ENCODE data around the gene PRPF19. TPM values are rescaled to one million over a fixed set of nuclear protein-coding genes. Genes with fewer than 3 reads are reported as not detected.

PRPF19 gene
- total and polyA plus RNA-seq, 2 of the 8 experiments (the other 6 are each of a cell fraction or from before 2014, with no cell fraction given): 107 to 141 TPM

DNA sequence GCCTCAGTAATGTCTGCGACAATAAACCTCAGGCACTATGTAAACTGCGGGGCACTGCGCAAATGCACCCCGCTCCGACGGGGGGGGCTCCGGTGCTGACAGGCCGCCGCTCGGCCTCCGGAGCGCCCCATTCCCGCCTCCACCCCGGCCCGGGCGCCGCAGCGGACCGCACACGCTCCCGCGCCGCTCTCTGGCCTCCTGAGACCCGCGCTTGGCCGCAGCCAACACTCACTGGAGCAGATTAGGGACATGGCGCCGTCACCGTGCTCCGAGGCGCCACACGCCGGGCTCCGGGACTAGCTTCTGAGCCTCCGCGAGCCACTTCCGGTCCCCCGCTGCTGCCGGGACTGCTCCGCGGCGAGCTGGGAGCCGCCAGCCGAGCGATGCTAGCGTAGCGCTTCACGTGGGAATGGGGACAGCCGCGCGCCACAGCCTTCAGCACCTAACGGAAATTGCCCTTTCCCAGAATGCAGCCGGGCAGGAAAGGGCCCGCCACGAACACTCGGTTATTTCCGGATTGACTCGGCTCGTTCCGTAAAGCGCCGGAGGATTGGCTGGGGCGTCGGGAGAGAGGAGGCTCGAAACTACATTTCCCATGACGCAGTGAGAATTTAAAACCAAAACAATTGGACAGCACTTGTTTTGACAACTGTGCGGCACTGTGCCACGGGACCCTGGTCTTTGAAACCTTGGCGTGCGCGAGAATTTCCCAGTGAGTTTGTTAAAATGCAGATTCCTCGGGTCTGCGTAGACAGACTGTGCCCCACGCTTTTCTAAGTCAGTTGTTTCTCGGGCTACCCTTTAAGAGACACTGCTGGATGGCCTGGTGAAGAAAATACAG is at the start of gene PRPF19 (continued):
- TF ChIP-seq, protein P1, sequence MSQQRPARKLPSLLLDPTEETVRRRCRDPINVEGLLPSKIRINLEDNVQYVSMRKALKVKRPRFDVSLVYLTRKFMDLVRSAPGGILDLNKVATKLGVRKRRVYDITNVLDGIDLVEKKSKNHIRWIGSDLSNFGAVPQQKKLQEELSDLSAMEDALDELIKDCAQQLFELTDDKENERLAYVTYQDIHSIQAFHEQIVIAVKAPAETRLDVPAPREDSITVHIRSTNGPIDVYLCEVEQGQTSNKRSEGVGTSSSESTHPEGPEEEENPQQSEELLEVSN (IDR thresholded peaks at IDR 0.05): peak; percentile 69
- no peak for TF ChIP-seq JUN (IDR thresholded peaks at IDR 0.05; ENCODE audit: low read depth, low read length)
- TF ChIP-seq TBP (IDR thresholded peaks at IDR 0.05; ENCODE audit: low read depth, low read length): peak; percentile 68
- no peak for TF ChIP-seq JUND (IDR thresholded peaks at IDR 0.05; ENCODE audit: low read length)
- TF ChIP-seq EZH2 (IDR thresholded peaks at IDR 0.05; ENCODE audit: low read depth, low read length, severe bottlenecking): no peak
- TF ChIP-seq PHF8 (conservative IDR thresholded peaks at IDR 0.05; ENCODE audit: low read depth, low read length): peak; percentile 79
- 0 out of 2 replicates have a peak, but pooled peaks have one; percentile 10 for TF ChIP-seq CREB1 (IDR thresholded peaks at IDR 0.05)
- no peak for TF ChIP-seq CBX5 (IDR thresholded peaks at IDR 0.05; ENCODE audit: low read depth, low read length)
- peak; percentile 80 for TF ChIP-seq POLR2AphosphoS5 (IDR thresholded peaks at IDR 0.05; ENCODE audit: low read depth, low read length)
- TF ChIP-seq HDAC2 (IDR thresholded peaks at IDR 0.05; ENCODE audit: borderline replicate concordance in 1 of 2, low read depth in 2 of 2, low read length in 2 of 2): peak; percentile 44 to 74; a peak in 2 of 4 replicates
